A549 (cell line): ENCODE data around the gene OCA2.

Experiments used
- BHLHE40 ChIP-seq: IDR thresholded peaks from 2 replicates; pipeline ENCODE4 v1.6.1; 2012; ENCODE audit warnings: low read depth, low read length, inconsistent platforms
- CTCF ChIP-seq: fragments of >200 bp; sonication (Bioruptor Twin); formaldehyde crosslinking; IDR thresholded peaks from 3 replicates; pipeline ENCODE4 v1.5.1; 2016
- ESRRA ChIP-seq: fragments of 150-350 bp; IDR thresholded peaks from 2 replicates; pipeline ENCODE4 v1.6.1; 2014; ENCODE audit warnings: mild to moderate bottlenecking, low read length, borderline replicate concordance
- KDM5A ChIP-seq: fragments of 200-600 bp; sonication (generic); IDR thresholded peaks from 2 replicates; pipeline ENCODE4 v1.6.1; 2016; ENCODE audit warnings: antibody characterized with exemption, mild to moderate bottlenecking
- ZNF302 ChIP-seq: fragments of 250-450 bp; sonication (Bioruptor Pico); IDR thresholded peaks from 2 replicates; pipeline ENCODE4 v1.9.0; 2021; ENCODE audit warnings: inconsistent platforms, mild to moderate bottlenecking, moderate library complexity

GRCh38 chr15:27961801-27962200 is 137.3 kb downstream of the OCA2 start:
- no peak for TF ChIP-seq CTCF
- no peak for TF ChIP-seq ZNF302 (CRISPR knock-in tag)
- no peak for TF ChIP-seq KDM5A
- TF ChIP-seq ESRRA, result no peak
- TF ChIP-seq BHLHE40, result no peak
